GM12892 (cell line): ENCODE data around the gene P2RX3.

ENCODE experiments used
- POLR2A ChIP-seq: IDR thresholded peaks from 2 replicates; pipeline ENCODE4 v1.6.1; 2011; ENCODE audit warnings: low read depth, low read length, control low read depth
- POLR2AphosphoS5 ChIP-seq: IDR thresholded peaks from 2 replicates; pipeline ENCODE4 v1.6.1; 2011; ENCODE audit warnings: low read depth, low read length, control low read depth
- TAF1 ChIP-seq: IDR thresholded peaks from 2 replicates; pipeline ENCODE4 v1.6.1; 2011; ENCODE audit warnings: low read depth, mild to moderate bottlenecking, control low read depth, low read length, borderline replicate concordance

- TF ChIP-seq POLR2AphosphoS5 (no peak), POLR2A (no peak), TAF1 (no peak)
These were observed at the start of gene P2RX3 for GRCh38 chr11:57338142-57338541.
